GM23338 (cell line): ENCODE data around the gene CHCHD6. TPM values are rescaled to one million over a fixed set of nuclear protein-coding genes. Genes with fewer than 3 reads are reported as not detected.
A peak's percentile ranks its signal among the peaks of the same experiment; 100 is the strongest.

Source experiments
- ATAC-seq: fragments of 200-7000 bp; cut with Tn5 transposase; 3 replicates; pipeline ENCODE4 v1.9.1; 2020
- DNase-seq: peaks from one replicate; pipeline ENCODE4 v3.0.0-alpha.2; 2015; ENCODE audit warnings: low spot score
- H2AFZ ChIP-seq: fragments of 200-600 bp; sonication (generic); 2 replicates; pipeline ENCODE4 v1.8.0; 2016; ENCODE audit warnings: antibody characterized with exemption, mild to moderate bottlenecking, moderate library complexity
- H3F3A ChIP-seq: fragments of 200-600 bp; sonication (generic); replicated peaks from 2 replicates; pipeline ENCODE4 v1.8.0; 2017; ENCODE audit warnings: antibody characterized with exemption, mixed run types, low read depth
- H3K27ac ChIP-seq: fragments of 200-600 bp; sonication (generic); 2 replicates; pipeline ENCODE4 v1.6.1; 2016; ENCODE audit warnings: low read depth
- H3K27me3 ChIP-seq: fragments of 200-600 bp; sonication (generic); 2 replicates; pipeline ENCODE4 v1.8.0; 2016; ENCODE audit warnings: mild to moderate bottlenecking, mixed run types, moderate library complexity; ENCODE audit not compliant: insufficient read depth
- H3K36me3 ChIP-seq: fragments of 200-600 bp; sonication (generic); 2 replicates; pipeline ENCODE4 v1.8.0; 2016; ENCODE audit warnings: mild to moderate bottlenecking; ENCODE audit not compliant: insufficient read depth
- H3K4me1 ChIP-seq: fragments of 200-600 bp; sonication (generic); 2 replicates; pipeline ENCODE4 v1.8.0; 2016; ENCODE audit warnings: mild to moderate bottlenecking, moderate library complexity; ENCODE audit not compliant: insufficient read depth
- H3K4me2 ChIP-seq: fragments of 200-600 bp; sonication (generic); 2 replicates; pipeline ENCODE4 v1.7.1; 2017; ENCODE audit warnings: mixed run types
- H3K4me3 ChIP-seq: fragments of 200-600 bp; sonication (generic); 2 replicates; pipeline ENCODE4 v1.6.1; 2016; ENCODE audit warnings: mixed run types
- H3K79me2 ChIP-seq: fragments of 200-600 bp; sonication (generic); replicated peaks from 2 replicates; pipeline ENCODE4 v1.8.0; 2017; ENCODE audit warnings: mild to moderate bottlenecking; ENCODE audit not compliant: insufficient read depth
- H3K9me2 ChIP-seq: fragments of 200-600 bp; sonication (generic); 2 replicates; pipeline ENCODE4 v1.8.0; 2017; ENCODE audit not compliant: insufficient read depth
- H4K20me1 ChIP-seq: fragments of 200-600 bp; sonication (generic); replicated peaks from 2 replicates; pipeline ENCODE4 v1.8.0; 2017; ENCODE audit warnings: mild to moderate bottlenecking; ENCODE audit not compliant: insufficient read depth
- H3K27ac Mint-ChIP-seq: 2 replicates; pipeline ENCODE4 v1.8.0; 2020; ENCODE audit warnings: inconsistent platforms, mild to moderate bottlenecking, moderate library complexity, mixed read lengths
- H3K27me3 Mint-ChIP-seq: 3 replicates; pipeline ENCODE4 v1.8.0; 2022; ENCODE audit warnings: low read depth, mild to moderate bottlenecking, moderate library complexity, mixed read lengths, inconsistent platforms; ENCODE audit not compliant: insufficient read depth, poor library complexity
- H3K36me3 Mint-ChIP-seq: 3 replicates; pipeline ENCODE4 v1.8.0; 2021; ENCODE audit warnings: low read depth, mild to moderate bottlenecking, inconsistent platforms, moderate library complexity, mixed read lengths
- H3K4me1 Mint-ChIP-seq: 3 replicates; pipeline ENCODE4 v1.8.0; 2020; ENCODE audit warnings: mild to moderate bottlenecking, inconsistent platforms, mixed read lengths
- H3K4me3 Mint-ChIP-seq: 3 replicates; pipeline ENCODE4 v1.8.0; 2021; ENCODE audit warnings: moderate library complexity, mild to moderate bottlenecking, inconsistent platforms, mixed read lengths
- H3K9me3 Mint-ChIP-seq: 3 replicates; pipeline ENCODE4 v1.8.0; 2020; ENCODE audit warnings: moderate library complexity, mild to moderate bottlenecking, inconsistent platforms, mixed read lengths
- CREB1 ChIP-seq: fragments of 250-450 bp; sonication (Bioruptor Pico); IDR thresholded peaks from 2 replicates; pipeline ENCODE4 v1.5.0; 2020; ENCODE audit warnings: low read depth, mild to moderate bottlenecking, moderate library complexity
- CTCF ChIP-seq, 2 experiments: fragments of 200-600 bp in 1 of 2; sonication (generic) in 1 of 2; conservative IDR thresholded peaks; 2 replicates each; pipeline versions ENCODE4 v1.5.1 to v1.6.1; 2016 to 2017; ENCODE audit warnings: antibody characterized with exemption in 2 of 2, low read depth in 2 of 2, mild to moderate bottlenecking in 2 of 2, moderate library complexity in 1 of 2
- ETS1 ChIP-seq: IDR thresholded peaks from 2 replicates; pipeline ENCODE4 v1.6.1; 2016; ENCODE audit warnings: antibody characterized with exemption
- EZH2 ChIP-seq: fragments of 200-600 bp; sonication (generic); IDR thresholded peaks from one replicate; pipeline ENCODE4 v1.8.0; 2017; ENCODE audit warnings: antibody characterized with exemption, mild to moderate bottlenecking, low read depth; ENCODE audit not compliant: unreplicated experiment
- EZH2phosphoT487 ChIP-seq: fragments of 200-600 bp; sonication (generic); IDR thresholded peaks from one replicate; pipeline ENCODE4 v1.8.1; 2018; ENCODE audit warnings: antibody characterized with exemption; ENCODE audit not compliant: unreplicated experiment
- NANOG ChIP-seq: IDR thresholded peaks from 2 replicates; pipeline ENCODE4 v1.6.1; 2016; ENCODE audit warnings: antibody characterized with exemption, borderline replicate concordance
- POLR2AphosphoS5 ChIP-seq: IDR thresholded peaks from 2 replicates; pipeline ENCODE4 v1.6.1; 2016; ENCODE audit warnings: antibody characterized with exemption, low read depth
- STAT1 ChIP-seq: IDR thresholded peaks from one replicate; pipeline ENCODE4 v1.6.1; 2016; ENCODE audit warnings: antibody characterized with exemption; ENCODE audit not compliant: unreplicated experiment
- ZNF114 ChIP-seq: fragments of 250-450 bp; sonication (Bioruptor Pico); IDR thresholded peaks from 2 replicates; pipeline ENCODE4 v1.5.0; 2020; ENCODE audit warnings: mild to moderate bottlenecking, moderate library complexity
- ZNF331 ChIP-seq: fragments of 250-450 bp; sonication (Bioruptor Pico); IDR thresholded peaks from 2 replicates; pipeline ENCODE4 v1.5.0; 2020; ENCODE audit warnings: low read depth, mild to moderate bottlenecking, moderate library complexity
- ZNF462 ChIP-seq: fragments of 250-450 bp; sonication (Bioruptor Pico); IDR thresholded peaks from 2 replicates; pipeline ENCODE4 v1.5.0; 2020; ENCODE audit warnings: mild to moderate bottlenecking, moderate library complexity
- polyA plus RNA-seq: library from polyadenylated mRNA; unstranded; fragments of >200 nt; fragmentation: Nextera tagmentation; extraction: Ambion mirVana; gene quantifications from 2 replicates; pipeline ENCODE4 v1.2.1, GENCODE V29; 2016
- total RNA-seq: library from RNA; depleted of rRNA; stranded (reverse); fragments of >200 nt; shearing (Covaris generic); gene quantifications from 2 replicates; pipeline ENCODE4 v1.2.3, GENCODE V29; 2014

Gene CHCHD6
- total and polyA plus RNA-seq, 2 experiments from 2014 or later = 28.8 to 43.0 TPM

GRCh38 chr3:126971891-126972351 is 267.9 kb downstream of the CHCHD6 start:
- Mint-ChIP-seq H3K27me3 (peaks cover 2% of the 10 kb centered on the region), H3K4me1 (peaks cover 24% of the 10 kb centered on the region), H3K9me3 (peaks cover 12% of the 10 kb centered on the region), H3K36me3 (0 out of 3 replicates have a peak, but pooled peaks cover 5% of the 10 kb centered on the region), H3K4me3 (no peak overlapping the region), H3K27ac (no peak overlapping the region)
- no peaks in the 10 kb centered on the region for H4K20me1 ChIP-seq
- no peaks in the 10 kb centered on the region for H3K36me3 ChIP-seq
- TF ChIP-seq ZNF331 (CRISPR knock-in tag) = no peak
- TF ChIP-seq NANOG = no peak
- no peak for TF ChIP-seq POLR2AphosphoS5
- TF ChIP-seq EZH2 = no peak
- TF ChIP-seq ETS1 = no peak
- no peak for TF ChIP-seq ZNF462 (CRISPR knock-in tag)
- no peak for TF ChIP-seq ZNF114 (CRISPR knock-in tag)
- no peak for TF ChIP-seq CTCF (conservative IDR thresholded peaks at IDR 0.05; ENCODE audit: low read depth in 2 of 2)
- TF ChIP-seq STAT1 = no peak
- no peak for TF ChIP-seq CREB1
- TF ChIP-seq EZH2phosphoT487 = no peak
- no peaks in the 10 kb centered on the region for H3K4me1 ChIP-seq
- no peak overlapping the region for H2AFZ ChIP-seq
- peak; percentile 51 for DNase-seq
- no peak overlapping the region for H3K4me2 ChIP-seq
- no peaks in the 10 kb centered on the region for H3K27me3 ChIP-seq
- H3K4me3 ChIP-seq = no peak overlapping the region
- peak; percentile 84 for ATAC-seq
- H3K27ac ChIP-seq = no peak overlapping the region
- no peaks in the 10 kb centered on the region for H3K79me2 ChIP-seq
- no peaks in the 10 kb centered on the region for H3K9me2 ChIP-seq
- no peaks in the 10 kb centered on the region for H3F3A ChIP-seq
